H1 (cell line): Measurements from ENCODE around the gene JMJD1C. TPM values are rescaled to one million over a fixed set of nuclear protein-coding genes. Genes with fewer than 3 reads are reported as not detected.

Experiments
- ASH2L ChIP-seq: fragments of 200-600, 300-600 bp; sonication (generic); IDR thresholded peaks from one replicate; pipeline ENCODE4 v1.7.1; 2017; ENCODE audit warnings: low read length
- BRCA1 ChIP-seq: IDR thresholded peaks from 2 replicates; pipeline ENCODE4 v1.6.1; 2012; ENCODE audit warnings: low read depth, low read length, improper control_type of control experiment
- CHD7 ChIP-seq: fragments of 300-600 bp; sonication (generic); IDR thresholded peaks from 2 replicates; pipeline ENCODE4 v1.7.1; 2012; ENCODE audit warnings: low read length, moderate library complexity, mild to moderate bottlenecking, inconsistent platforms; ENCODE audit not compliant: insufficient replicate concordance
- EGR1 ChIP-seq: IDR thresholded peaks from 2 replicates; pipeline ENCODE4 v1.6.1; 2011; ENCODE audit warnings: low read depth, low read length, borderline replicate concordance
- EP300 ChIP-seq, 2 experiments: IDR thresholded peaks; 1 replicate in 1 of 2; 2 replicates in 1 of 2; pipeline ENCODE4 v1.6.1; 2011 to 2012; ENCODE audit warnings: low read depth in 2 of 2, low read length in 2 of 2, mild to moderate bottlenecking in 2 of 2, borderline replicate concordance in 1 of 2, inconsistent platforms in 1 of 2, moderate library complexity in 1 of 2
- EZH2 ChIP-seq: fragments of 200-600 bp; sonication (generic); IDR thresholded peaks from 2 replicates; pipeline ENCODE4 v1.7.1; 2012; ENCODE audit warnings: low read depth, mild to moderate bottlenecking, moderate library complexity, low read length, inconsistent platforms; ENCODE audit not compliant: severe bottlenecking
- HDAC2 ChIP-seq, 2 experiments: fragments of 300-600 bp in 1 of 2; sonication (generic) in 1 of 2; IDR thresholded peaks; 2 replicates each; pipeline ENCODE4 v1.6.1; 2011 to 2012; ENCODE audit warnings: low read depth in 2 of 2, low read length in 2 of 2, mild to moderate bottlenecking in 2 of 2, moderate library complexity in 2 of 2, borderline replicate concordance in 1 of 2, inconsistent platforms in 1 of 2
- SP4 ChIP-seq: IDR thresholded peaks from 2 replicates; pipeline ENCODE4 v1.6.1; 2012; ENCODE audit warnings: low read length, inconsistent platforms
- TAF7 ChIP-seq: optimal IDR thresholded peaks from 2 replicates; pipeline ENCODE3; 2011; ENCODE audit warnings: low read depth, mild to moderate bottlenecking, inconsistent platforms, low read length, moderate library complexity, borderline replicate concordance
- polyA plus RNA-seq, 7 experiments: library from polyadenylated mRNA; depleted of rRNA in 3 of 7; stranded (reverse) in 5 of 7; unstranded in 2 of 7; fragments of >200 nt in 5 of 7; fragments of 200-250 nt in 2 of 7; gene quantifications; 1 replicate in 5 of 7; 2 replicates in 1 of 7; 4 replicates in 1 of 7; pipeline versions ENCODE4 v1.2.1 to v1.2.3, GENCODE V29; 2011 to 2013; ENCODE audit warnings: missing spikeins in 2 of 7, mixed read lengths in 2 of 7
- total RNA-seq: library from RNA; stranded (reverse); fragmentation: NEBNext Ultra II Directional; extraction: Animal tissue kit (Norgen Biotek cat#: 25700); gene quantifications from 2 replicates; pipeline ENCODE4 v1.2.1, GENCODE V29; 2021

JMJD1C gene
- total and polyA plus RNA-seq, 2 of the 8 experiments (the other 6 are each of a cell fraction or from before 2014, with no cell fraction given) = 54.5 to 210 TPM

DNA sequence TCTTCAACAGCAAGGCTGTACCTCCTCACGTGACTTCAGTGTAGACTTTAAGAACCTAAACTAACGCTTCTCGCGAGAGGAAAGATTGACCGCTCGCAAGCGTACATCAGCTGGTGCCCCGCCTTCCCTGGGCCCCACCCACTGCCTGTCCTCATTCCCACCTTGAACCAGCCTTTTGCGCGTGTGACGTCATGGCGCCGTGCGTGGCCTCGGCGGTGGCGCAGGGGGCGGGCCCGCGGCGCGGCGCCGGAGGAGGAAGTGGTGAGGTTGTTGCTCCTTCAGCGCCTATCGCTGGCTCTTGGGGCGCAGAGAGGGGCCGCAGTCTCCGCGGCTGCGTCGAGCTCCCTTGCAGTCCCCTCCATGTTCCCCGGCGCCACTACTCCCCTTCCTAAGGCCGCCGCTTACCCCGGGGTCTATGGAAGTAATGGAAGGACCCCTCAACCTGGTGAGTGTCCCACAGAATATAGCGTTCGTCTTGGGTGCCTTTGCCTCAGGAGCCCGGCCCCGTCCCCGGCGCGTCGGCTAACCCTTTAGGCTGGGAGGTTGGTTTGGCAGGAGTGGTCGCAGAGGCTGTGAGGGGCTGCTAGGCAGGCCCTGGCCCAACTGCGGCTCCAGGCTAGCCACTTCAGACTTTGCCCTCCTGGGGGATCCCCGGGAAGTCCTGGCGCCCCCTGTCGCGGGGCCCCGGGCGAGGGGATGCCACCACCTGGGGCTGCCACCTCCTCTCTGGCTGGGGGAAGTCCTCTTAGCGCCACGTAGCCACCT is 332.5 kb downstream of the JMJD1C start, which contains the start of gene NRBF2 (continued):
- no peak for TF ChIP-seq CHD7
- peak in 1 of 2 experiments; percentile 58; a peak in 1 of 3 replicates for TF ChIP-seq EP300 (IDR thresholded peaks at IDR 0.05; ENCODE audit: borderline replicate concordance in 1 of 2, low read depth in 2 of 2, low read length in 2 of 2)
- TF ChIP-seq HDAC2 (IDR thresholded peaks at IDR 0.05; ENCODE audit: borderline replicate concordance in 1 of 2, low read depth in 2 of 2, low read length in 2 of 2) = no peak
- TF ChIP-seq BRCA1 = peak; percentile 90
- TF ChIP-seq EZH2 = no peak
- peak; percentile 62; the same call in 1 of the 2 replicates for TF ChIP-seq SP4
- peak; percentile 79 for TF ChIP-seq TAF7
- peak; percentile 81 for TF ChIP-seq ASH2L
- peak; percentile 60; the same call in 1 of the 2 replicates for TF ChIP-seq EGR1
